Measurements from ENCODE around the gene NEU2.

The NEU2 gene

GRCh38 chr2:233032551-233033320 is at the start of gene NEU2:
Gene NEU2, plus strand, starts transcription at chr2:233032672. Its CDS starts 0 bp downstream, at chr2:233032672.
- Histone ChIP-seq H3K9ac (ENCODE audit: low read depth, low read length) (no peak within 1 kb of the TSS), H3K27ac (ENCODE audit: low read length) (no peak within 1 kb of the TSS), H3K27me3 (ENCODE audit: insufficient read depth, low read length) (no peaks in the 10 kb centered on the region), H3K4me3 (ENCODE audit: low read length) (no peak within 1 kb of the TSS), H3K4me1 (ENCODE audit: insufficient read depth, low read length) (no peaks in the 10 kb centered on the region), H3K9me3 (ENCODE audit: insufficient read depth, low read depth, low read length) (peaks cover 5% of the 10 kb centered on the region; the same call in 1 of the 2 replicates), H3K36me3 (ENCODE audit: insufficient read depth, low read depth, low read length) (no peaks in the 10 kb centered on the region)

DNA sequence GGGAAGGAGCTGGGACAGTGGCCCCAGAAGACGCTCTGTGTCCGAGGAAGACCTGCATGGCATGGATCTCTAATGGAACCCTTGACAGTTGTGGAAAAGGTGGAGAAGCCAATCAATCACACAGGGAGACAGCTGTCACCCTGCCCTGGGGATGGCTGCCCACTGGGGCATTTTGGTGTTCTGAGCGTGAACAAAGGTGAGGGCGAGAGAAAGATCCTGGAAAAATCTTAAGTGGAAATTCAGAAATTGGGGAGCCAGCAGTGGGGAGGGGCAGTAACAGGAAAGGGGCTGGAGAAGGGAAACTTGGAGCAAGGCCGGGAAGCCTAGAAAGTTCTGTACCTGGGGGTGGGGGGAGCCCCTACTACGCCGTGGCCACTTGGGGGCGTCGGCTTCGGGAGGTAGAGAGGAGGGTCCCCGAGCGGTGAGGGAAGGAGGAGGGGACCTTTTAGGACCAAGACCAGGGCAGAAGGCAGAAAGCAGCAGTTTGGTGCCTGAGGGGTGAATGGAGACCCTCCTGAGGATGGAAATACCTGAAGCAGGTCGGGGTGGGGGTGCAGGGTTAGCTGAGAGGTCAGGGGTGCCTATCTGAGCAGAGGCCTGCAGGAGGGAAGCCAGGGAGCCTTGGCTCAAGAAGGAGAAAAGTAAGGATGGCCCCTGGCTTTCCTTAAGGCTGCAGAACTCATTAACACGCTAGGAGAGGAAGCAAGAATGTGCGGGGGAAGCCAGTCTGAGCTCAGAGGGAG is 49.4 kb upstream of the NEU2 start:
- Histone ChIP-seq H3K27ac (ENCODE audit: low read length) (no peak overlapping the region), H3K4me3 (ENCODE audit: low read length) (no peak overlapping the region), H3K36me3 (ENCODE audit: insufficient read depth, low read depth, low read length) (no peaks in the 10 kb centered on the region), H3K27me3 (ENCODE audit: insufficient read depth, low read length) (0 out of 2 replicates have a peak, but pooled peaks cover 9% of the 10 kb centered on the region), H3K4me1 (ENCODE audit: insufficient read depth, low read length) (peaks cover 8% of the 10 kb centered on the region; the same call in 1 of the 2 replicates), H3K9me3 (ENCODE audit: insufficient read depth, low read depth, low read length) (no peaks in the 10 kb centered on the region), H3K9ac (ENCODE audit: low read depth, low read length) (no peak overlapping the region)

- Histone ChIP-seq H3K4me1 (ENCODE audit: insufficient read depth, low read length) (peaks cover 10% of the 10 kb centered on the region; the same call in 1 of the 2 replicates), H3K9ac (ENCODE audit: low read depth, low read length) (no peak overlapping the region), H3K4me3 (ENCODE audit: low read length) (no peak overlapping the region), H3K27ac (ENCODE audit: low read length) (no peak overlapping the region), H3K27me3 (ENCODE audit: insufficient read depth, low read length) (0 out of 2 replicates have a peak, but pooled peaks cover 9% of the 10 kb centered on the region), H3K36me3 (ENCODE audit: insufficient read depth, low read depth, low read length) (no peaks in the 10 kb centered on the region), H3K9me3 (ENCODE audit: insufficient read depth, low read depth, low read length) (no peaks in the 10 kb centered on the region)
Measured at GRCh38 chr2:232983669-232984140, 48.8 kb upstream of the NEU2 start.

GRCh38 chr2:232984451-232985207 is 47.8 kb upstream of the NEU2 start:
- H3K9me3 ChIP-seq (ENCODE audit: insufficient read depth, low read depth, low read length): no peaks in the 10 kb centered on the region
- H3K9ac ChIP-seq (ENCODE audit: low read depth, low read length): no peak overlapping the region
- peaks cover 12% of the 10 kb centered on the region; the same call in 1 of the 2 replicates for H3K4me1 ChIP-seq (ENCODE audit: insufficient read depth, low read length)
- H3K27me3 ChIP-seq (ENCODE audit: insufficient read depth, low read length): 0 out of 2 replicates have a peak, but pooled peaks cover 9% of the 10 kb centered on the region
- no peak overlapping the region for H3K4me3 ChIP-seq (ENCODE audit: low read length)
- no peaks in the 10 kb centered on the region for H3K36me3 ChIP-seq (ENCODE audit: insufficient read depth, low read depth, low read length)
- no peak overlapping the region for H3K27ac ChIP-seq (ENCODE audit: low read length)

GRCh38 chr2:232986155-232986554 is 46.3 kb upstream of the NEU2 start:
- H3K4me3 ChIP-seq (ENCODE audit: low read length): no peak overlapping the region
- peaks cover 12% of the 10 kb centered on the region; the same call in 1 of the 2 replicates for H3K4me1 ChIP-seq (ENCODE audit: insufficient read depth, low read length)
- H3K27me3 ChIP-seq (ENCODE audit: insufficient read depth, low read length): 0 out of 2 replicates have a peak, but pooled peaks cover 9% of the 10 kb centered on the region
- no peaks in the 10 kb centered on the region for H3K36me3 ChIP-seq (ENCODE audit: insufficient read depth, low read depth, low read length)
- no peak overlapping the region for H3K27ac ChIP-seq (ENCODE audit: low read length)
- H3K9ac ChIP-seq (ENCODE audit: low read depth, low read length): no peak overlapping the region
- H3K9me3 ChIP-seq (ENCODE audit: insufficient read depth, low read depth, low read length): no peaks in the 10 kb centered on the region

DNA sequence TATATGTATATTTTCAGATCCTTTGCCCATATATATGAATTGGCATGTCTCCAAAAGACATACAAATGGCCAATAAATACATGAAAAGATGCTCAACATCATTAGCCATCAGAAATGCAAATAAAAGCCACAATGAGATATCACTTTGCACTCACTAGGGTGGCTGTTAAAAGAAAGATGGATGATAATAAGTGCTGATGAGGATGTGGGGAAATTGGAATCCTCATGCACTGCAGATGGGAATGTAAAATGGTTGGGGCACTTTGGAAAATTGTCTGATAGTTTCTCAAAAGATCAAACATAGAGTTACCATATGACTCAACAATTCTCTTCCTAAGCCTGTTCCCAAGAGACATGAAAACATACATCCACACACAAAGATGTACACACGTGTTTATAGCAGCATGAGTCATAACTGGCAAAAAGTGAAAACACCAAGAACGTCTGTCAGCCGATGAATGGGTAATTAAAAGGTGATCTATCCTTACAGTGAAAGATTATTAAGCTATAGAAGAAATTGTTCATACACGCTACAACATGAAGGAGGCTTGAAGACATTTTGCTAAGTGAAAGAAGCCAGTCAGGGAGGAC is 39.1 kb upstream of the NEU2 start:
- Histone ChIP-seq H3K4me3 (ENCODE audit: low read length) (no peak overlapping the region), H3K9me3 (ENCODE audit: insufficient read depth, low read depth, low read length) (no peaks in the 10 kb centered on the region), H3K36me3 (ENCODE audit: insufficient read depth, low read depth, low read length) (no peaks in the 10 kb centered on the region), H3K27me3 (ENCODE audit: insufficient read depth, low read length) (no peaks in the 10 kb centered on the region), H3K4me1 (ENCODE audit: insufficient read depth, low read length) (peaks cover 4% of the 10 kb centered on the region; the same call in 1 of the 2 replicates), H3K9ac (ENCODE audit: low read depth, low read length) (no peak overlapping the region), H3K27ac (ENCODE audit: low read length) (no peak overlapping the region)

GRCh38 chr2:232994446-232994845 is 38.0 kb upstream of the NEU2 start:
- Histone ChIP-seq H3K4me3 (ENCODE audit: low read length) (no peak overlapping the region), H3K9ac (ENCODE audit: low read depth, low read length) (no peak overlapping the region), H3K27ac (ENCODE audit: low read length) (no peak overlapping the region)

DNA sequence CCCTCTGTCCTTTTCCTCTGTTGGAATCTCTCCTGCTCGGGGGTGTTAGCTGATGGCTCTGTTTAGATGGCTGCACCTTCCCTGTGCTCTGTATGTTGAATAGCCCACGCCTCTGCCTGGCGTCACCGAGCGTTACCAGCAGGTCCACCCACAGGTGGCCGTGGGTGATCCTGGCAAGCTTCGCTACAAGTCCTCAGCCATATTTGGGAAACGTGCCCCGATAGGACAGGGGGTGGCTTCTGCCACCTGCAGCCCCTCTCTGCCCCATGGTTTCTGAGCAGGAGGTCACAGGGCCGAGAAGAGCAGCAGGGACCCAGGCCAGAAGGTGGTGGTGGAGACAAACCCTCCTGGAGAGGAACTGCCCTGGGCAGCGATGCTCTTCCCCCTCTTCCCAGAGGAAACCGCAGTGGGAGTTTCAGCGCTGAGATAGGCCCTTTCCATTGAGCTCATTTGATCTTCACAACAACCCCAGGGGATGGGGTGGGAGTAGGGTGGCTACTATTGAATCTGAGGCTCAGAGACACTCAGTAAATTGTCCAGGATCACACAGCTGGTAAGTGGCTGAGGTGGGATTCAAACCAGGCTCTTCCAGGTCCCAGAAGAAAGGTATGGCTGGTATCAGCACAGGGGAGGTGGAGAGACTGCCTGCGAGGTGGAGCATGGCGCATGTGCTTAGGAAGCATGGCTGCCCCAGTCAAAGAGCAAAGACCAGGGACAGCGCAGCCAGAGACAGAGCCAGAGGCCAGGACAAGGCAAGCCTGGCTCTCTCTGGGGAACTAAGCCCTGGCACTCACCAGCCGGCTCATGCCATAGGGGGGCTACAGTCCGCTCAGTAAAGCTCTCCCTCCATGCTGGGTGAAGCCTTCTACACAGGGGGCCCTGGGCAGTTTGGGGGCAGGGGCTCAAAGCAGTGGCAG is 34.5 kb upstream of the NEU2 start:
- Histone ChIP-seq H3K36me3 (ENCODE audit: insufficient read depth, low read depth, low read length) (no peaks in the 10 kb centered on the region), H3K27ac (ENCODE audit: low read length) (no peak overlapping the region), H3K9ac (ENCODE audit: low read depth, low read length) (no peak overlapping the region), H3K27me3 (ENCODE audit: insufficient read depth, low read length) (no peaks in the 10 kb centered on the region), H3K4me1 (ENCODE audit: insufficient read depth, low read length) (no peaks in the 10 kb centered on the region), H3K4me3 (ENCODE audit: low read length) (no peak overlapping the region), H3K9me3 (ENCODE audit: insufficient read depth, low read depth, low read length) (no peaks in the 10 kb centered on the region)

More at GRCh38 chr2:232994446-232994845, 38.0 kb upstream of the NEU2 start:
- Histone ChIP-seq H3K27me3 (ENCODE audit: insufficient read depth, low read length) (no peaks in the 10 kb centered on the region), H3K4me1 (ENCODE audit: insufficient read depth, low read length) (no peaks in the 10 kb centered on the region), H3K9me3 (ENCODE audit: insufficient read depth, low read depth, low read length) (no peaks in the 10 kb centered on the region), H3K36me3 (ENCODE audit: insufficient read depth, low read depth, low read length) (no peaks in the 10 kb centered on the region)

GRCh38 chr2:232998666-232998985 is 33.8 kb upstream of the NEU2 start:
- Histone ChIP-seq H3K27ac (ENCODE audit: low read length) (no peak overlapping the region), H3K9me3 (ENCODE audit: insufficient read depth, low read depth, low read length) (no peaks in the 10 kb centered on the region), H3K4me3 (ENCODE audit: low read length) (no peak overlapping the region), H3K4me1 (ENCODE audit: insufficient read depth, low read length) (no peaks in the 10 kb centered on the region), H3K9ac (ENCODE audit: low read depth, low read length) (no peak overlapping the region), H3K27me3 (ENCODE audit: insufficient read depth, low read length) (no peaks in the 10 kb centered on the region), H3K36me3 (ENCODE audit: insufficient read depth, low read depth, low read length) (no peaks in the 10 kb centered on the region)

- Histone ChIP-seq H3K27ac (ENCODE audit: low read length) (no peak overlapping the region), H3K27me3 (ENCODE audit: insufficient read depth, low read length) (no peaks in the 10 kb centered on the region), H3K9ac (ENCODE audit: low read depth, low read length) (no peak overlapping the region)
Measured at GRCh38 chr2:232999354-232999753, 33.1 kb upstream of the NEU2 start.

More at GRCh38 chr2:232999354-232999753, 33.1 kb upstream of the NEU2 start:
- H3K4me1 ChIP-seq (ENCODE audit: insufficient read depth, low read length): no peaks in the 10 kb centered on the region
- no peaks in the 10 kb centered on the region for H3K36me3 ChIP-seq (ENCODE audit: insufficient read depth, low read depth, low read length)
- no peak overlapping the region for H3K4me3 ChIP-seq (ENCODE audit: low read length)
- no peaks in the 10 kb centered on the region for H3K9me3 ChIP-seq (ENCODE audit: insufficient read depth, low read depth, low read length)

Data from iPS-20b (cell line).